ENCODE data around the gene CCDC182.

CCDC182 gene

GRCh38 chr17:57704448-57704847 is 40.7 kb downstream of the CCDC182 start:
- DNase-seq (ENCODE audit: low read depth, low spot score), result no peak
- H3K27ac ChIP-seq, result no peak overlapping the region

DNA sequence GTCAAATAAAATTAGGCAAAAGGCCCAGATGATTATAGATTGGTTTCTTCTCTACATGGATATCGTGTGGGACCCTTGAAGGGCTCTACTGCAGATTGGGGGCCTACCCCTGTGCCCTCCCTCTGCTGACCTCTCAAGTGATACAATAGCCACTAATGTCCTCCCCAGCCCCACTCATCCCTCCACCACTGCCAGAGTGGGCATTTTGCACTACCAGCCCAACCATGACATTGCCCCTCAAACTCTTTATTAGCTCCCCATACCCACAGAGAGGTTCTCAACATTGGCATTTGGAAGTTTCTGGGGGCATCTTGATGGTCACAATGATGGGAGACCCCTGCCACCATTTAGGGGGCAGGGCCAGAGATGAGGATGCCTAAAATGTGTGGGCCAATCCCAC is 41.8 kb downstream of the CCDC182 start:
- no peak for DNase-seq (ENCODE audit: low read depth, low spot score)
- no peak overlapping the region for H3K27ac ChIP-seq

DNA sequence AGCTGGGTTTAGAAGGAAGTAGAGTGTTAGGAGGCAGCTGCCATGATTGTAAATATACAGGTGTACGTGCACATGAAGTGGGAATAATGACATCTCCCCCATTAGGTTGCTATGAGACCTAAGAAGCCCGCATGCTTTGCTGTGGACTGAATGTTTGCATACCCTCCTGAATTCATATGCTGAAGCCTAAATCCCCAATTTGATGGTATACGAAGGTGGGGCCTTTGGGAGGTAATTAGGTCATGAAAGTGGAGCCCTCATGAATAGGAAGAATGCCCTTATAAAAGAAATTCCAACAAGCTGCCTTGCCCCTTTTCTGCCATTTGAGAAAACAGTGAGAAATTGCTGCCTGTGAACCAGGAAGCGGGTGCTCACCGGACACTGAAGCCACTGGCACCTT is 44.0 kb downstream of the CCDC182 start:
- DNase-seq (ENCODE audit: low read depth, low spot score), result no peak
- H3K27ac ChIP-seq, result no peak overlapping the region

- no peak overlapping the region for H3K27ac ChIP-seq
- DNase-seq (ENCODE audit: low read depth, low spot score), result no peak
Measured at GRCh38 chr17:57699751-57700219, 45.3 kb downstream of the CCDC182 start.

- H3K27ac ChIP-seq, result no peak overlapping the region
- no peak for DNase-seq (ENCODE audit: low read depth, low spot score)
Measured at GRCh38 chr17:57697891-57698711, 47.0 kb downstream of the CCDC182 start.

- H3K27ac ChIP-seq, result no peak overlapping the region
Measured at GRCh38 chr17:57697197-57697596, 47.9 kb downstream of the CCDC182 start.

GRCh38 chr17:57696050-57696449 is 49.0 kb downstream of the CCDC182 start:
- no peak for DNase-seq (ENCODE audit: low read depth, low spot score)

More at GRCh38 chr17:57697197-57697596, 47.9 kb downstream of the CCDC182 start:
- no peak for DNase-seq (ENCODE audit: low read depth, low spot score)

More at GRCh38 chr17:57696050-57696449, 49.0 kb downstream of the CCDC182 start:
- H3K27ac ChIP-seq, result no peak overlapping the region
